K562 (cell line): Measurements from ENCODE around the gene H2BK1. TPM values are rescaled to one million over a fixed set of nuclear protein-coding genes. Genes with fewer than 3 reads are reported as not detected.

ENCODE experiments used
- ATAC-seq: fragments of 200-7000 bp; cut with Tn5 transposase; 3 replicates; pipeline ENCODE4 v1.9.1; 2020; ENCODE audit warnings: moderate library complexity
- BruUV-seq: library from RNA; stranded (reverse); fragments of 400-500 nt; replicated peaks from 2 replicates; lab custom pipeline; 2021; lab: Mats Ljungman, UMichigan
- CTCF ChIA-PET: fragments of 300-600 bp; formaldehyde crosslinking; extraction: SDS; loops from one replicate; lab custom pipeline; 2021; ENCODE audit warnings: low intra/inter-chr PET ratio; lab: Yijun Ruan, JAX
- POLR2A ChIA-PET: fragments of 300-600, 350-650 bp; sonication (Branson Sonifier 250); formaldehyde crosslinking; extraction: SDS; loops from one replicate; lab custom pipeline; 2021; ENCODE audit warnings: antibody characterized with exemption, inconsistent platforms; lab: Yijun Ruan, JAX
- DNase-seq, 4 experiments: peaks; one replicate each; pipeline versions ENCODE4 v3.0.0 to v3.0.0-alpha.2; 2011 to 2018; ENCODE audit warnings: low spot score in 3 of 4, mixed read lengths in 3 of 4; ENCODE audit errors: extremely low read depth in 1 of 4
- FAIRE-seq: peaks from 2 replicates; lab custom pipeline; 2011; peaks lifted over from hg19 to GRCh38; lab: Jason Lieb, UNC
- H2AFZ ChIP-seq: 2 replicates; pipeline ENCODE4 v1.6.0; 2011; ENCODE audit warnings: low read depth, low read length, control low read depth, inconsistent platforms
- H3K27ac ChIP-seq: fragments of 200-600 bp; 3 replicates; pipeline ENCODE4 v1.8.0; 2011; ENCODE audit warnings: low read depth, mild to moderate bottlenecking, control low read depth, inconsistent platforms, low read length, moderate library complexity, mixed read lengths; ENCODE audit errors: extremely low read depth
- H3K27me3 ChIP-seq, 2 experiments: fragments of 300-600 bp in 1 of 2; 2 replicates in 1 of 2; 3 replicates in 1 of 2; pipeline versions ENCODE4 v1.6.0 to v1.8.0; 2011; ENCODE audit warnings: inconsistent platforms in 2 of 2, low read length in 2 of 2, mild to moderate bottlenecking in 1 of 2, mixed read lengths in 1 of 2, moderate library complexity in 1 of 2; ENCODE audit not compliant: control insufficient read depth in 2 of 2, insufficient read depth in 2 of 2
- H3K36me3 ChIP-seq: fragments of 300-600 bp; 3 replicates; pipeline ENCODE4 v1.8.0; 2011; ENCODE audit warnings: mild to moderate bottlenecking, low read length, inconsistent platforms; ENCODE audit not compliant: control insufficient read depth, insufficient read depth
- H3K4me1 ChIP-seq, 2 experiments: fragments of 200-600 bp in 1 of 2; replicated peaks in 1 of 2; 2 replicates in 1 of 2; 3 replicates in 1 of 2; pipeline versions ENCODE4 v1.5.1 to v1.8.0; 2011; ENCODE audit warnings: inconsistent platforms in 2 of 2, low read length in 2 of 2, mild to moderate bottlenecking in 1 of 2, mixed read lengths in 1 of 2, moderate library complexity in 1 of 2; ENCODE audit not compliant: control insufficient read depth in 2 of 2, insufficient read depth in 2 of 2
- H3K4me2 ChIP-seq: 2 replicates; pipeline ENCODE4 v1.6.1; 2011; ENCODE audit warnings: low read length, control low read depth, inconsistent platforms, mixed read lengths; ENCODE audit not compliant: insufficient read depth
- H3K4me3 ChIP-seq: fragments of 200-600 bp; sonication (generic), shearing (Covaris generic); 2 replicates; pipeline ENCODE4 v1.5.1; 2016; ENCODE audit warnings: control low read depth, inconsistent platforms
- H3K79me2 ChIP-seq: fragments of 200-600 bp; 3 replicates; pipeline ENCODE4 v1.8.0; 2011; ENCODE audit warnings: low read length, inconsistent platforms; ENCODE audit not compliant: control insufficient read depth, insufficient read depth
- H3K9ac ChIP-seq, 2 experiments: 2 replicates each; pipeline versions ENCODE4 v1.6.0 to v1.6.1; 2011; ENCODE audit warnings: low read depth in 2 of 2, low read length in 2 of 2, control low read depth in 1 of 2, inconsistent platforms in 1 of 2, mild to moderate bottlenecking in 1 of 2, mixed read lengths in 1 of 2; ENCODE audit not compliant: insufficient read depth in 1 of 2
- H3K9me1 ChIP-seq: one replicate; pipeline ENCODE4 v1.6.0; 2011; ENCODE audit warnings: inconsistent platforms, mild to moderate bottlenecking, low read length, moderate library complexity; ENCODE audit not compliant: control insufficient read depth, insufficient read depth
- H3K9me3 ChIP-seq: replicated peaks from 2 replicates; pipeline ENCODE4 v1.5.1; 2011; ENCODE audit warnings: low read depth, low read length, inconsistent platforms; ENCODE audit not compliant: control insufficient read depth, insufficient read depth
- H4K20me1 ChIP-seq: replicated peaks from 2 replicates; pipeline ENCODE4 v1.6.1; 2011; ENCODE audit warnings: low read length, inconsistent platforms, mixed read lengths; ENCODE audit not compliant: control insufficient read depth, insufficient read depth
- ARHGAP35 ChIP-seq: fragments of 450-650 bp; IDR thresholded peaks from 2 replicates; pipeline ENCODE4 v1.6.1; 2018; ENCODE audit not compliant: partially characterized antibody
- C11orf30 ChIP-seq: fragments of 450-650 bp; IDR thresholded peaks from 2 replicates; pipeline ENCODE4 v1.6.1; 2016; ENCODE audit warnings: low read depth, mild to moderate bottlenecking
- CBX1 ChIP-seq: sonication (generic); IDR thresholded peaks from 2 replicates; pipeline ENCODE4 v1.6.1; 2016; ENCODE audit warnings: antibody characterized with exemption, low read depth, mild to moderate bottlenecking
- CEBPG ChIP-seq, 3 experiments: fragments of 200-800 bp in 1 of 3; sonication (Bioruptor generic) in 1 of 3; sonication (generic) in 1 of 3; formaldehyde crosslinking in 1 of 3; IDR thresholded peaks in 2 of 3; conservative IDR thresholded peaks in 1 of 3; 2 replicates each; pipeline versions ENCODE4 v1.6.1 to v1.8.0; 2016 to 2022; ENCODE audit warnings: missing compliant biosample characterization in 2 of 3, missing genetic modification characterization in 2 of 3, mild to moderate bottlenecking in 1 of 3, missing genetic modification reagents in 1 of 3
- CREM ChIP-seq: IDR thresholded peaks from 2 replicates; pipeline ENCODE4 v1.6.1; 2014; ENCODE audit warnings: antibody characterized with exemption, low read depth
- FOXJ3 ChIP-seq: sonication (generic); formaldehyde crosslinking; IDR thresholded peaks from 2 replicates; pipeline ENCODE4 v1.4.0; 2020; ENCODE audit warnings: mild to moderate bottlenecking, missing genetic modification reagents
- IRF1 ChIP-seq: sonication (generic); formaldehyde crosslinking; IDR thresholded peaks from 2 replicates; pipeline ENCODE4 v1.8.0; 2022; ENCODE audit warnings: missing genetic modification reagents, mild to moderate bottlenecking, borderline replicate concordance
- KHSRP ChIP-seq: fragments of 450-650 bp; IDR thresholded peaks from 2 replicates; pipeline ENCODE4 v1.6.1; 2017
- KLF13 ChIP-seq: fragments of 450-650 bp; IDR thresholded peaks from 2 replicates; pipeline ENCODE4 v1.6.1; 2016; ENCODE audit warnings: missing genetic modification characterization, low read depth, mild to moderate bottlenecking, missing compliant biosample characterization, moderate library complexity, borderline replicate concordance
- POLR2A ChIP-seq: fragments of 450-650 bp; conservative IDR thresholded peaks from 2 replicates; pipeline ENCODE4 v1.6.1; 2016
- PURB ChIP-seq: sonication (generic); formaldehyde crosslinking; IDR thresholded peaks from 2 replicates; pipeline ENCODE4 v1.9.0; 2021; ENCODE audit warnings: low read depth, mild to moderate bottlenecking, missing genetic modification reagents
- SRF ChIP-seq, 2 experiments: fragments of 250-450, 450-650 bp in 1 of 2; sonication (Bioruptor Pico) in 1 of 2; sonication (generic) in 1 of 2; formaldehyde crosslinking; IDR thresholded peaks; 2 replicates each; pipeline versions ENCODE4 v1.5.0 to v1.5.1; 2020 to 2022; ENCODE audit warnings: mild to moderate bottlenecking in 1 of 2, missing genetic modification reagents in 1 of 2
- U2AF2 ChIP-seq: fragments of 200-400 bp; formaldehyde crosslinking; optimal IDR thresholded peaks from 2 replicates; pipeline ENCODE3; 2017; ENCODE audit warnings: low read depth, mild to moderate bottlenecking, low read length
- ZNF121 ChIP-seq: sonication (generic); formaldehyde crosslinking; conservative IDR thresholded peaks from 2 replicates; pipeline ENCODE4 v1.8.0; 2022; ENCODE audit warnings: missing genetic modification reagents
- ZNF165 ChIP-seq: fragments of 250-450 bp; sonication (Bioruptor Pico); IDR thresholded peaks from 2 replicates; pipeline ENCODE4 v1.4.0; 2020; ENCODE audit warnings: borderline replicate concordance
- WGBS: fragments of 100-300 bp; shearing (Covaris generic); methylation state at CpG from one replicate; pipeline ENCODE4 v1.1.6; 2016; ENCODE audit warnings: low coverage, mixed read lengths; ENCODE audit not compliant: insufficient coverage; ENCODE audit errors: missing lambda C conversion rate; 5-methylcytosine and 5-hydroxymethylcytosine counted together
- in situ Hi-C: fragments of 300-500 bp; cut with MboI; formaldehyde crosslinking; loops from 4 replicates; pipeline ENCODE4 v1.15.0; 2018; ENCODE audit warnings: inconsistent platforms, mixed read lengths
- intact Hi-C: fragments of 100-400 bp; cut with micrococcal nuclease; formaldehyde crosslinking; loops from 2 replicates; pipeline ENCODE4 v1.14.2; 2022
- polyA plus RNA-seq, 8 experiments: library from polyadenylated mRNA; depleted of rRNA in 4 of 8; stranded (reverse) in 5 of 8; unstranded in 3 of 8; fragments of >200 nt; fragmentation: Nextera tagmentation in 2 of 8; fragmentation: Illumina TruSeq in 1 of 8; extraction: Ambion mirVana in 2 of 8; extraction: Trizol in 1 of 8; gene quantifications; 2 replicates each; pipeline versions ENCODE4 v1.2.1 to v1.2.3, GENCODE V29; 2011 to 2014; ENCODE audit warnings: inconsistent platforms in 1 of 8, missing spikeins in 1 of 8
- total RNA-seq, 7 experiments: library from RNA; depleted of rRNA in 6 of 7; stranded (reverse); fragments of >200 nt in 6 of 7; fragmentation: Illumina TruSeq in 2 of 7; extraction: Trizol in 2 of 7; gene quantifications; 2 replicates each; pipeline versions ENCODE4 v1.2.1 to v1.2.3, GENCODE V29; 2011 to 2021; ENCODE audit warnings: low replicate concordance in 1 of 7

H2BK1 gene
- total and polyA plus RNA-seq, 9 of the 15 experiments (the other 6 are each of a cell fraction or from before 2014, with no cell fraction given), result not detected

- peaks cover 16% of the 10 kb centered on the region; the same call in 1 of the 2 replicates for H4K20me1 ChIP-seq
- TF ChIP-seq ZNF165 (no peak), U2AF2 (no peak), PURB (no peak), ZNF121 (CRISPR knock-in tag) (no peak), C11orf30 (no peak), FOXJ3 (CRISPR knock-in tag) (no peak), KHSRP (no peak), CEBPG (CRISPR knock-in tag; IDR thresholded peaks at IDR 0.05) (no peak), CEBPG (tag; conservative IDR thresholded peaks at IDR 0.05 in 1 of 2, IDR thresholded peaks at IDR 0.05 in 1 of 2) (no peak), IRF1 (CRISPR knock-in tag) (no peak), CREM (no peak), KLF13 (tag) (no peak), SRF (CRISPR knock-in tag; IDR thresholded peaks at IDR 0.05) (no peak), ARHGAP35 (no peak), CBX1 (no peak), POLR2A (no peak)
- no TSS peak for BruUV-seq
- CTCF ChIA-PET, result interaction anchor here (0.7 kb wide), 1 partner anchor 795 kb away, joined by 3 read pairs; no protein-coding TSS in a partner anchor
- peaks cover 0 to 19% of the 10 kb centered on the region in 2 experiments; a peak in 2 of 5 replicates for H3K4me1 ChIP-seq
- no peak overlapping the region for H3K27ac ChIP-seq
- H3K4me3 ChIP-seq, result no peak overlapping the region
- FAIRE-seq (no peak), DNase-seq (no peak), ATAC-seq (no peak)
- no peaks in the 10 kb centered on the region; the same call in 1 of the 2 replicates for H3K9me3 ChIP-seq
- POLR2A ChIA-PET, result interaction anchor here (1.4 kb wide), 1 partner anchor 9 kb away, joined by 4 read pairs; no protein-coding TSS in a partner anchor
- peaks cover 3% of the 10 kb centered on the region for H3K9me1 ChIP-seq
- H3K4me2 ChIP-seq, result no peak overlapping the region
- WGBS, result 2% methylated on average over 9 of the region's 9 CpGs
- H2AFZ ChIP-seq, result no peak overlapping the region
- H3K9ac ChIP-seq, result no peak overlapping the region
- H3K79me2 ChIP-seq, result no peaks in the 10 kb centered on the region
- intact Hi-C loops (loop anchor here (10.0 kb wide), 2 partner anchors 163 to 213 kb away; no protein-coding TSS in a partner anchor), in situ Hi-C loops (no loop called here)
- H3K27me3 ChIP-seq, result peaks cover 52 to 79% of the 10 kb centered on the region in 2 experiments
- H3K36me3 ChIP-seq, result no peaks in the 10 kb centered on the region
Measured at GRCh38 chr7:151178236-151178635, 32.1 kb downstream of the H2BK1 start.
